ENCODE data around the gene UST.

UST gene

GRCh38 chr6:148986608-148987007, 239.8 kb downstream of the UST start:
- no peak for TF ChIP-seq CTCF (IDR thresholded peaks at IDR 0.05)
- Histone ChIP-seq H3K4me3 (ENCODE audit: low read depth, low read length) (no peak overlapping the region), H3K4me2 (ENCODE audit: low read length) (no peak overlapping the region), H2AFZ (no peak overlapping the region), H3K4me1 (peaks cover 11% of the 10 kb centered on the region), H3K79me2 (no peaks in the 10 kb centered on the region), H3K36me3 (ENCODE audit: control insufficient read depth, insufficient read depth, low read length) (no peaks in the 10 kb centered on the region), H3K27me3 (ENCODE audit: control insufficient read depth, insufficient read depth, low read length) (no peaks in the 10 kb centered on the region), H3K9ac (no peak overlapping the region), H3K27ac (no peak overlapping the region), H3K9me3 (ENCODE audit: control insufficient read depth, low read length) (no peaks in the 10 kb centered on the region)

- no peaks in the 10 kb centered on the region for H3K36me3 ChIP-seq (ENCODE audit: control insufficient read depth, insufficient read depth, low read length)
- H3K4me3 ChIP-seq (ENCODE audit: low read depth, low read length), result no peak overlapping the region
- no peaks in the 10 kb centered on the region for H3K79me2 ChIP-seq
- H3K27me3 ChIP-seq (ENCODE audit: control insufficient read depth, insufficient read depth, low read length), result no peaks in the 10 kb centered on the region
- no peak for TF ChIP-seq CTCF (IDR thresholded peaks at IDR 0.05)
- peaks cover 11% of the 10 kb centered on the region for H3K4me1 ChIP-seq
- H3K4me2 ChIP-seq (ENCODE audit: low read length), result no peak overlapping the region
- H3K27ac ChIP-seq, result no peak overlapping the region
- no peaks in the 10 kb centered on the region for H3K9me3 ChIP-seq (ENCODE audit: control insufficient read depth, low read length)
- no peak overlapping the region for H2AFZ ChIP-seq
- H3K9ac ChIP-seq, result no peak overlapping the region
Observed at GRCh38 chr6:148987982-148988381, 241.2 kb downstream of the UST start.

- H3K27ac ChIP-seq, result no peak overlapping the region
- H3K4me1 ChIP-seq, result peaks cover 11% of the 10 kb centered on the region
- H3K9ac ChIP-seq, result no peak overlapping the region
- no peak overlapping the region for H3K4me3 ChIP-seq (ENCODE audit: low read depth, low read length)
- peak overlapping the region; percentile 26 for H2AFZ ChIP-seq
- no peaks in the 10 kb centered on the region for H3K79me2 ChIP-seq
- no peaks in the 10 kb centered on the region for H3K9me3 ChIP-seq (ENCODE audit: control insufficient read depth, low read length)
- H3K27me3 ChIP-seq (ENCODE audit: control insufficient read depth, insufficient read depth, low read length), result no peaks in the 10 kb centered on the region
- H3K36me3 ChIP-seq (ENCODE audit: control insufficient read depth, insufficient read depth, low read length), result no peaks in the 10 kb centered on the region
- TF ChIP-seq CTCF (IDR thresholded peaks at IDR 0.05), result no peak
- H3K4me2 ChIP-seq (ENCODE audit: low read length), result no peak overlapping the region
Observed at GRCh38 chr6:148989585-148989984, 242.8 kb downstream of the UST start.

- no peak for TF ChIP-seq CTCF (IDR thresholded peaks at IDR 0.05)
- Histone ChIP-seq H3K9me3 (ENCODE audit: control insufficient read depth, low read length) (no peaks in the 10 kb centered on the region), H3K9ac (no peak overlapping the region), H3K36me3 (ENCODE audit: control insufficient read depth, insufficient read depth, low read length) (no peaks in the 10 kb centered on the region), H3K4me2 (ENCODE audit: low read length) (peak overlapping the region; percentile 60), H3K4me1 (peaks cover 11% of the 10 kb centered on the region), H2AFZ (peak overlapping the region; percentile 64), H3K27me3 (ENCODE audit: control insufficient read depth, insufficient read depth, low read length) (no peaks in the 10 kb centered on the region), H3K4me3 (ENCODE audit: low read depth, low read length) (peak overlapping the region; percentile 23), H3K79me2 (no peaks in the 10 kb centered on the region), H3K27ac (peak overlapping the region; percentile 67)
Observed at GRCh38 chr6:148990403-148990802, 243.6 kb downstream of the UST start.

GRCh38 chr6:148996815-148997214, 250.0 kb downstream of the UST start:
- Histone ChIP-seq H3K27me3 (ENCODE audit: control insufficient read depth, insufficient read depth, low read length) (no peaks in the 10 kb centered on the region), H3K9ac (no peak overlapping the region), H3K4me1 (peaks cover 2% of the 10 kb centered on the region), H3K4me3 (ENCODE audit: low read depth, low read length) (no peak overlapping the region), H3K27ac (no peak overlapping the region), H3K9me3 (ENCODE audit: control insufficient read depth, low read length) (no peaks in the 10 kb centered on the region), H3K79me2 (no peaks in the 10 kb centered on the region), H2AFZ (no peak overlapping the region), H3K36me3 (ENCODE audit: control insufficient read depth, insufficient read depth, low read length) (no peaks in the 10 kb centered on the region), H3K4me2 (ENCODE audit: low read length) (no peak overlapping the region)
- TF ChIP-seq CTCF (IDR thresholded peaks at IDR 0.05), result no peak

Measured in parathyroid adenoma (tissue), 2 donors.